ENCODE measurements around the gene FHL3. TPM values are rescaled to one million over a fixed set of nuclear protein-coding genes. Genes with fewer than 3 reads are reported as not detected.

The FHL3 gene
- total and polyA plus RNA-seq, 2 donors (not counting 1 experiment from before 2014, with no cell fraction given) = 0.15 to 2.2 TPM

GRCh38 chr1:38021969-38022368 is 16.7 kb upstream of the FHL3 start:
- ATAC-seq (ENCODE audit: low read depth) = no peak
- intact Hi-C loops (cut with micrococcal nuclease) = no loop called here
- H3K27me3 ChIP-seq (replicated peaks in 1 of 4; ENCODE audit: control extremely low read depth in 1 of 4, control insufficient read depth in 3 of 4, insufficient read depth in 4 of 4, low read length in 3 of 4) = no peaks in the 10 kb centered on the region
- no peak overlapping the region for H3K27ac ChIP-seq (ENCODE audit: low read length in 2 of 2)
- POLR2A ChIA-PET = no interaction called here
- H3K9me3 ChIP-seq (ENCODE audit: control extremely low read depth in 1 of 3, control insufficient read depth in 2 of 3, insufficient read depth in 1 of 3, low read length in 2 of 3) = no peaks in the 10 kb centered on the region
- Mint-ChIP-seq H3K4me3 (no peak overlapping the region), H3K27ac (no peak overlapping the region), H3K27me3 (no peaks in the 10 kb centered on the region), H3K9me3 (ENCODE audit: insufficient read depth) (no peaks in the 10 kb centered on the region), H3K4me1 (peaks cover 3% of the 10 kb centered on the region)
- H3K36me3 ChIP-seq (replicated peaks in 1 of 2; ENCODE audit: control extremely low read depth in 1 of 2, control insufficient read depth in 1 of 2, extremely low read depth in 1 of 2, insufficient read depth in 2 of 2, low read length in 1 of 2) = peaks cover 10 to 63% of the 10 kb centered on the region in 2 experiments
- TF ChIP-seq CTCF (IDR thresholded peaks at IDR 0.05) (no peak), EZH2 (IDR thresholded peaks at IDR 0.05; ENCODE audit: borderline replicate concordance, insufficient read depth, low read depth, low read length, poor library complexity, severe bottlenecking) (no peak)
- CTCF ChIA-PET = interaction anchor here (0.7 to 1.5 kb wide), 5 partner anchors 9 to 162 kb away, joined by 3 to 5 read pairs (median 3); partner anchors contain the start of gene UTP11
- DNase-seq = no peak
- H4K20me1 ChIP-seq (ENCODE audit: control insufficient read depth, insufficient read depth, low read length, poor library complexity, severe bottlenecking) = no peaks in the 10 kb centered on the region
- no peak overlapping the region for H3K9ac ChIP-seq (ENCODE audit: low read length)
- H3K4me2 ChIP-seq (replicated peaks; ENCODE audit: low read depth, low read length, poor library complexity, severe bottlenecking) = no peak overlapping the region
- H3K4me1 ChIP-seq (ENCODE audit: control insufficient read depth in 2 of 2, insufficient read depth in 2 of 2, low read length in 2 of 2) = no peaks in the 10 kb centered on the region
- no peak overlapping the region for H2AFZ ChIP-seq (ENCODE audit: insufficient read depth, low read depth, low read length, poor library complexity, severe bottlenecking)
- H3K79me2 ChIP-seq (ENCODE audit: control insufficient read depth, insufficient read depth, low read length) = peaks cover 7% of the 10 kb centered on the region
- no peak overlapping the region for H3K4me3 ChIP-seq (ENCODE audit: control extremely low read depth in 1 of 5, extremely low read depth in 1 of 5, insufficient read depth in 1 of 5, low read depth in 2 of 5, low read length in 4 of 5)
- 100% methylated on average over 4 of the region's 5 CpGs for WGBS (ENCODE audit: insufficient coverage)

- WGBS (ENCODE audit: insufficient coverage) = no CpG with 5 or more reads among the region's 2 CpGs
- H3K4me3 Mint-ChIP-seq = no peak overlapping the region
- POLR2A ChIA-PET = no interaction called here
- no peak overlapping the region for H3K9ac ChIP-seq (ENCODE audit: low read length)
- CTCF ChIA-PET = interaction anchor here (0.6 to 3.9 kb wide), 6 partner anchors 30 to 815 kb away, joined by 3 to 26 read pairs (median 4); partner anchors contain the start of gene SF3A3
- no peaks in the 10 kb centered on the region for H3K27me3 Mint-ChIP-seq
- intact Hi-C loops (cut with micrococcal nuclease) = no loop called here
- no peak overlapping the region for H3K4me3 ChIP-seq (ENCODE audit: control extremely low read depth in 1 of 5, extremely low read depth in 1 of 5, insufficient read depth in 1 of 5, low read depth in 2 of 5, low read length in 4 of 5)
- peaks cover 5% of the 10 kb centered on the region for H4K20me1 ChIP-seq (ENCODE audit: control insufficient read depth, insufficient read depth, low read length, poor library complexity, severe bottlenecking)
- H3K4me1 Mint-ChIP-seq = peaks cover 1% of the 10 kb centered on the region
- DNase-seq (no peak), ATAC-seq (ENCODE audit: low read depth) (no peak)
- no peaks in the 10 kb centered on the region for H3K9me3 Mint-ChIP-seq (ENCODE audit: insufficient read depth)
- H3K9me3 ChIP-seq (ENCODE audit: control extremely low read depth in 1 of 3, control insufficient read depth in 2 of 3, insufficient read depth in 1 of 3, low read length in 2 of 3) = no peaks in the 10 kb centered on the region
- no peak for TF ChIP-seq CTCF (IDR thresholded peaks at IDR 0.05)
- TF ChIP-seq EZH2 (IDR thresholded peaks at IDR 0.05; ENCODE audit: borderline replicate concordance, insufficient read depth, low read depth, low read length, poor library complexity, severe bottlenecking) = no peak
- no peak overlapping the region for H2AFZ ChIP-seq (ENCODE audit: insufficient read depth, low read depth, low read length, poor library complexity, severe bottlenecking)
- no peak overlapping the region for H3K27ac ChIP-seq (ENCODE audit: low read length in 2 of 2)
- peaks cover 20% of the 10 kb centered on the region for H3K79me2 ChIP-seq (ENCODE audit: control insufficient read depth, insufficient read depth, low read length)
- H3K36me3 ChIP-seq (replicated peaks in 1 of 2; ENCODE audit: control extremely low read depth in 1 of 2, control insufficient read depth in 1 of 2, extremely low read depth in 1 of 2, insufficient read depth in 2 of 2, low read length in 1 of 2) = peaks cover 8 to 68% of the 10 kb centered on the region in 2 experiments
- no peak overlapping the region for H3K4me2 ChIP-seq (replicated peaks; ENCODE audit: low read depth, low read length, poor library complexity, severe bottlenecking)
- no peak overlapping the region for H3K27ac Mint-ChIP-seq
- H3K27me3 ChIP-seq (replicated peaks in 1 of 4; ENCODE audit: control extremely low read depth in 1 of 4, control insufficient read depth in 3 of 4, insufficient read depth in 4 of 4, low read length in 3 of 4) = no peaks in the 10 kb centered on the region
- no peaks in the 10 kb centered on the region for H3K4me1 ChIP-seq (ENCODE audit: control insufficient read depth in 2 of 2, insufficient read depth in 2 of 2, low read length in 2 of 2)
Measured at GRCh38 chr1:38020396-38020795, 15.1 kb upstream of the FHL3 start.
